Loucy (cell line): ENCODE data around the gene ZNF276.

Experiments used
- H2AFZ ChIP-seq: fragments of 200-600 bp; sonication (generic); 2 replicates; pipeline ENCODE4 v1.6.0; 2016; ENCODE audit warnings: antibody characterized with exemption, mild to moderate bottlenecking, low read length, moderate library complexity
- H3F3A ChIP-seq: fragments of 200-600 bp; 2 replicates; pipeline ENCODE4 v1.6.0; 2016; ENCODE audit warnings: antibody characterized with exemption, low read depth, mild to moderate bottlenecking
- H3K27me3 ChIP-seq: fragments of 200-600 bp; sonication (generic); 2 replicates; pipeline ENCODE4 v1.6.1; 2014; ENCODE audit warnings: low read length, mild to moderate bottlenecking; ENCODE audit not compliant: insufficient read depth, poor library complexity, severe bottlenecking
- H3K36me3 ChIP-seq: fragments of 200-600 bp; sonication (generic); 2 replicates; pipeline ENCODE4 v1.6.1; 2016; ENCODE audit warnings: low read length; ENCODE audit not compliant: insufficient read depth
- H3K4me1 ChIP-seq: fragments of 200-600 bp; sonication (generic); 2 replicates; pipeline ENCODE4 v1.5.1; 2014; ENCODE audit warnings: low read length, mild to moderate bottlenecking; ENCODE audit not compliant: insufficient read depth, poor library complexity, severe bottlenecking
- H3K4me2 ChIP-seq: fragments of 200-600 bp; sonication (generic); 2 replicates; pipeline ENCODE4 v1.6.0; 2014; ENCODE audit warnings: antibody characterized with exemption, low read length, low read depth, mild to moderate bottlenecking; ENCODE audit not compliant: poor library complexity, severe bottlenecking
- H3K4me3 ChIP-seq: fragments of 200-600 bp; sonication (generic); 2 replicates; pipeline ENCODE4 v1.5.1; 2014; ENCODE audit warnings: low read length, mild to moderate bottlenecking, mixed read lengths; ENCODE audit not compliant: poor library complexity, severe bottlenecking
- H3K79me2 ChIP-seq: fragments of 200-600 bp; sonication (generic); 2 replicates; pipeline ENCODE4 v1.6.1; 2014; ENCODE audit warnings: low read length; ENCODE audit not compliant: insufficient read depth
- H3K9ac ChIP-seq: fragments of 200-600 bp; sonication (generic); 2 replicates; pipeline ENCODE4 v1.6.0; 2014; ENCODE audit warnings: mild to moderate bottlenecking, low read depth, low read length, moderate library complexity; ENCODE audit not compliant: poor library complexity, severe bottlenecking
- H3K9me2 ChIP-seq: fragments of 200-600 bp; sonication (generic); replicated peaks from 2 replicates; pipeline ENCODE4 v1.6.1; 2016; ENCODE audit warnings: low read depth, low read length, mixed read lengths
- H3K9me3 ChIP-seq: fragments of 200-600 bp; sonication (generic); 2 replicates; pipeline ENCODE4 v1.6.1; 2014; ENCODE audit warnings: mild to moderate bottlenecking, antibody characterized with exemption, low read length, low read depth; ENCODE audit not compliant: insufficient read depth
- H4K20me1 ChIP-seq: fragments of 200-600 bp; sonication (generic); 2 replicates; pipeline ENCODE4 v1.6.0; 2014; ENCODE audit warnings: antibody characterized with exemption, low read length, mild to moderate bottlenecking; ENCODE audit not compliant: insufficient read depth, poor library complexity, severe bottlenecking
- EZH2phosphoT487 ChIP-seq: fragments of 200-600 bp; IDR thresholded peaks from 2 replicates; pipeline ENCODE4 v1.6.1; 2018; ENCODE audit warnings: antibody characterized with exemption, mild to moderate bottlenecking, moderate library complexity, borderline replicate concordance
- TF ChIP-seq, protein P1 (sequence below): fragments of 200-600 bp; sonication (generic); conservative IDR thresholded peaks from 2 replicates; pipeline ENCODE4 v1.5.1; 2014; ENCODE audit warnings: mild to moderate bottlenecking, antibody characterized with exemption, low read length

The ZNF276 gene

DNA sequence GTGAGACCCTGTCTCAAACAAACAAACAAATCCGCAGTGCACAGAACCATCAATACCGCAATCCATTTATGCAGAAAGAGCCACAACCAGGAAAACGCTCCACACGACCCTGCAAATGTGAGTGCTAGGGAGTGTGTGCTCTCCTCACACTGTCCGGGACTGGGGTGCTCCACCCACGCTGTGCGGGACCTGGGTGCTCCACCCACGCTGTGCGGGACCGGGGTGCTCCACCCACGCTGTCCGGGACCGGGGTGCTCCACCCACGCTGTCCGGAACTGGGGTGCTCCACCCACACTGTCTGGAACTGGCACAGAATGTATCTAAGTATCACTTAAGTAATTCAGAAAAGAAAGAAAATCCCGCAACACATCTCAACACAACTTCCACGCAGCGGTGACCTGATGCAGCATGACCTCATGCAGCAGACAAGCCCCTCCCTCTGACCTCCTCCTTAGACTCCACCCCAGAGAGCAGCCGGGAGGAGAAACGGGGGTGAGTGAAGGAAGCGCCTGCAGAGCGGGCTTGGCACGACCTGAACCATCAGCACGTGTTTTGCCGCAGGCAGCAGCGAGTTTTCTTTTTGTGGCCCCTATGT is 38.5 kb downstream of the ZNF276 start:
- no peaks in the 10 kb centered on the region for H3K9me2 ChIP-seq
- peaks cover 10% of the 10 kb centered on the region; the same call in 1 of the 2 replicates for H3K36me3 ChIP-seq
- no peak for TF ChIP-seq EZH2phosphoT487
- TF ChIP-seq, protein P1, sequence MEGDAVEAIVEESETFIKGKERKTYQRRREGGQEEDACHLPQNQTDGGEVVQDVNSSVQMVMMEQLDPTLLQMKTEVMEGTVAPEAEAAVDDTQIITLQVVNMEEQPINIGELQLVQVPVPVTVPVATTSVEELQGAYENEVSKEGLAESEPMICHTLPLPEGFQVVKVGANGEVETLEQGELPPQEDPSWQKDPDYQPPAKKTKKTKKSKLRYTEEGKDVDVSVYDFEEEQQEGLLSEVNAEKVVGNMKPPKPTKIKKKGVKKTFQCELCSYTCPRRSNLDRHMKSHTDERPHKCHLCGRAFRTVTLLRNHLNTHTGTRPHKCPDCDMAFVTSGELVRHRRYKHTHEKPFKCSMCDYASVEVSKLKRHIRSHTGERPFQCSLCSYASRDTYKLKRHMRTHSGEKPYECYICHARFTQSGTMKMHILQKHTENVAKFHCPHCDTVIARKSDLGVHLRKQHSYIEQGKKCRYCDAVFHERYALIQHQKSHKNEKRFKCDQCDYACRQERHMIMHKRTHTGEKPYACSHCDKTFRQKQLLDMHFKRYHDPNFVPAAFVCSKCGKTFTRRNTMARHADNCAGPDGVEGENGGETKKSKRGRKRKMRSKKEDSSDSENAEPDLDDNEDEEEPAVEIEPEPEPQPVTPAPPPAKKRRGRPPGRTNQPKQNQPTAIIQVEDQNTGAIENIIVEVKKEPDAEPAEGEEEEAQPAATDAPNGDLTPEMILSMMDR = no peak
- no peaks in the 10 kb centered on the region for H4K20me1 ChIP-seq
- H2AFZ ChIP-seq = no peak overlapping the region
- no peak overlapping the region for H3K4me2 ChIP-seq
- H3K9me3 ChIP-seq = no peaks in the 10 kb centered on the region
- H3F3A ChIP-seq = no peaks in the 10 kb centered on the region
- no peaks in the 10 kb centered on the region for H3K27me3 ChIP-seq
- H3K9ac ChIP-seq = no peak overlapping the region
- no peaks in the 10 kb centered on the region for H3K4me1 ChIP-seq
- H3K4me3 ChIP-seq = no peak overlapping the region
- no peaks in the 10 kb centered on the region for H3K79me2 ChIP-seq

DNA sequence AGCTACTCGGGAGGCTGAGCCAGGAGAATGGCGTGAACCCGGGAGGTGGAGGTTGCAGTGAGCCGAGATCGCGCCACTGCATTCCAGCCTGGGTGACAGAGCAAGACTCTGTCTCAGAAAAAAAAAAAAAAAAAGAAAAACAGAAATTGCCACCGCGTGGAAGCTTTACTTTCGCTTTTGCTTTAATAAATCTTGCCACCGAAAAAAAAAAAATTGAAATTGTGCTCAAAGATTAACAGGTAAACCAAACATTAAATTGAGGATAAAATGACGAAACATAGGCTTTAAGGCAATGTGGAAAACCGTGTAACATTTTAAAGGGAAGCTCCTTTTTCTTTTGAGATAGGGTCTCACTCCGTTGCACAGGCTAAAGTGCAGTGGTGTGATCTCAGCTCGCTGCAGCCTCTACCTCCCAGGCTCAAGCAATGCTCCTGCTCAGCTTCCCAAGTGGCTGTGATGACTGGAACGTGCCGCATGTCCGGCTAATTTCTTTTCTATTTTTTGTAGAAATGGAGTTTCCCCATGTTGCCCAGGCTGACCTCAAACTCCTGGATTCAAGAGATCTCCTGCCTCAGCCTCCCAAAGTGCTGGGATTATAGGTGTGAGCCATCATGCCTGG is 40.1 kb downstream of the ZNF276 start:
- Histone ChIP-seq H3K36me3 (peaks cover 10% of the 10 kb centered on the region; the same call in 1 of the 2 replicates), H3K9me2 (no peaks in the 10 kb centered on the region), H3K79me2 (no peaks in the 10 kb centered on the region), H4K20me1 (no peaks in the 10 kb centered on the region), H2AFZ (no peak overlapping the region), H3K4me3 (no peak overlapping the region), H3K4me1 (no peaks in the 10 kb centered on the region), H3K4me2 (no peak overlapping the region), H3K9ac (no peak overlapping the region), H3F3A (no peaks in the 10 kb centered on the region), H3K9me3 (no peaks in the 10 kb centered on the region), H3K27me3 (no peaks in the 10 kb centered on the region)
- no peak for TF ChIP-seq EZH2phosphoT487
- TF ChIP-seq, protein P1 = no peak

GRCh38 chr16:89764711-89765201 is 43.4 kb downstream of the ZNF276 start:
- Histone ChIP-seq H3K9ac (no peak overlapping the region), H3K4me2 (no peak overlapping the region), H2AFZ (no peak overlapping the region), H3K9me2 (no peaks in the 10 kb centered on the region), H4K20me1 (no peaks in the 10 kb centered on the region), H3K4me1 (no peaks in the 10 kb centered on the region), H3F3A (no peaks in the 10 kb centered on the region), H3K9me3 (no peaks in the 10 kb centered on the region), H3K4me3 (no peak overlapping the region), H3K36me3 (peaks cover 17% of the 10 kb centered on the region; the same call in 1 of the 2 replicates), H3K79me2 (no peaks in the 10 kb centered on the region), H3K27me3 (no peaks in the 10 kb centered on the region)
- TF ChIP-seq EZH2phosphoT487 = no peak
- TF ChIP-seq, protein P1 = no peak
